Loucy (cell line): Measurements from ENCODE around the gene ACAD9.
A peak's percentile ranks its signal among the peaks of the same experiment; 100 is the strongest.
"Not testable (repeated sequence)": the region's sequence is repeated elsewhere in the genome, so short reads cannot be mapped to it uniquely, and the experiment has no call there.

Experiments
- H2AFZ ChIP-seq: fragments of 200-600 bp; sonication (generic); 2 replicates; pipeline ENCODE4 v1.6.0; 2016; ENCODE audit warnings: antibody characterized with exemption, mild to moderate bottlenecking, low read length, moderate library complexity
- H3F3A ChIP-seq: fragments of 200-600 bp; 2 replicates; pipeline ENCODE4 v1.6.0; 2016; ENCODE audit warnings: antibody characterized with exemption, low read depth, mild to moderate bottlenecking
- H3K27me3 ChIP-seq: fragments of 200-600 bp; sonication (generic); 2 replicates; pipeline ENCODE4 v1.6.1; 2014; ENCODE audit warnings: low read length, mild to moderate bottlenecking; ENCODE audit not compliant: insufficient read depth, poor library complexity, severe bottlenecking
- H3K36me3 ChIP-seq: fragments of 200-600 bp; sonication (generic); 2 replicates; pipeline ENCODE4 v1.6.1; 2016; ENCODE audit warnings: low read length; ENCODE audit not compliant: insufficient read depth
- H3K4me1 ChIP-seq: fragments of 200-600 bp; sonication (generic); 2 replicates; pipeline ENCODE4 v1.5.1; 2014; ENCODE audit warnings: low read length, mild to moderate bottlenecking; ENCODE audit not compliant: insufficient read depth, poor library complexity, severe bottlenecking
- H3K4me2 ChIP-seq: fragments of 200-600 bp; sonication (generic); 2 replicates; pipeline ENCODE4 v1.6.0; 2014; ENCODE audit warnings: antibody characterized with exemption, low read length, low read depth, mild to moderate bottlenecking; ENCODE audit not compliant: poor library complexity, severe bottlenecking
- H3K4me3 ChIP-seq: fragments of 200-600 bp; sonication (generic); 2 replicates; pipeline ENCODE4 v1.5.1; 2014; ENCODE audit warnings: low read length, mild to moderate bottlenecking, mixed read lengths; ENCODE audit not compliant: poor library complexity, severe bottlenecking
- H3K79me2 ChIP-seq: fragments of 200-600 bp; sonication (generic); 2 replicates; pipeline ENCODE4 v1.6.1; 2014; ENCODE audit warnings: low read length; ENCODE audit not compliant: insufficient read depth
- H3K9ac ChIP-seq: fragments of 200-600 bp; sonication (generic); 2 replicates; pipeline ENCODE4 v1.6.0; 2014; ENCODE audit warnings: mild to moderate bottlenecking, low read depth, low read length, moderate library complexity; ENCODE audit not compliant: poor library complexity, severe bottlenecking
- H3K9me2 ChIP-seq: fragments of 200-600 bp; sonication (generic); replicated peaks from 2 replicates; pipeline ENCODE4 v1.6.1; 2016; ENCODE audit warnings: low read depth, low read length, mixed read lengths
- H3K9me3 ChIP-seq: fragments of 200-600 bp; sonication (generic); 2 replicates; pipeline ENCODE4 v1.6.1; 2014; ENCODE audit warnings: mild to moderate bottlenecking, antibody characterized with exemption, low read length, low read depth; ENCODE audit not compliant: insufficient read depth
- H4K20me1 ChIP-seq: fragments of 200-600 bp; sonication (generic); 2 replicates; pipeline ENCODE4 v1.6.0; 2014; ENCODE audit warnings: antibody characterized with exemption, low read length, mild to moderate bottlenecking; ENCODE audit not compliant: insufficient read depth, poor library complexity, severe bottlenecking
- CTCF ChIP-seq: fragments of 200-600 bp; sonication (generic); conservative IDR thresholded peaks from 2 replicates; pipeline ENCODE4 v1.5.1; 2014; ENCODE audit warnings: mild to moderate bottlenecking, antibody characterized with exemption, low read length
- EZH2phosphoT487 ChIP-seq: fragments of 200-600 bp; IDR thresholded peaks from 2 replicates; pipeline ENCODE4 v1.6.1; 2018; ENCODE audit warnings: antibody characterized with exemption, mild to moderate bottlenecking, moderate library complexity, borderline replicate concordance

Gene ACAD9

GRCh38 chr3:128878011-128878457, 1.4 kb upstream of the ACAD9 start:
- peak overlapping the region; percentile 88 for H3K4me2 ChIP-seq
- peaks cover 53% of the 10 kb centered on the region for H3K4me1 ChIP-seq
- TF ChIP-seq EZH2phosphoT487 (no peak), CTCF (no peak)
- no peaks in the 10 kb centered on the region for H3K36me3 ChIP-seq
- H3K9ac ChIP-seq, result peak overlapping the region; percentile 100
- H2AFZ ChIP-seq, result no peak overlapping the region
- peaks cover 55% of the 10 kb centered on the region for H3K79me2 ChIP-seq
- H3K9me2 ChIP-seq, result no peaks in the 10 kb centered on the region
- H3K4me3 ChIP-seq, result peak overlapping the region; percentile 93
- H3K9me3 ChIP-seq, result no peaks in the 10 kb centered on the region
- H3F3A ChIP-seq, result no peaks in the 10 kb centered on the region
- H3K27me3 ChIP-seq, result peaks cover 5% of the 10 kb centered on the region
- H4K20me1 ChIP-seq, result peaks cover 12% of the 10 kb centered on the region

- H4K20me1 ChIP-seq, result peaks cover 15% of the 10 kb centered on the region
- H3K79me2 ChIP-seq, result peaks cover 60% of the 10 kb centered on the region
- H3K36me3 ChIP-seq, result no peaks in the 10 kb centered on the region
- peak overlapping the region; percentile 88 for H3K4me2 ChIP-seq
- H3K27me3 ChIP-seq, result peaks cover 5% of the 10 kb centered on the region
- no peaks in the 10 kb centered on the region for H3K9me2 ChIP-seq
- TF ChIP-seq EZH2phosphoT487, result no peak
- TF ChIP-seq CTCF, result no peak
- H3K4me3 ChIP-seq, result peak overlapping the region; percentile 93
- no peaks in the 10 kb centered on the region for H3K9me3 ChIP-seq
- H2AFZ ChIP-seq, result peak overlapping the region; percentile 71; the same call in 1 of the 2 replicates
- H3F3A ChIP-seq, result no peaks in the 10 kb centered on the region
- peaks cover 54% of the 10 kb centered on the region for H3K4me1 ChIP-seq
- H3K9ac ChIP-seq, result peak overlapping the region; percentile 100
These were observed 780 bp upstream of the ACAD9 start for GRCh38 chr3:128878556-128879124.

GRCh38 chr3:128879991-128880390, 571 bp downstream of the ACAD9 start:
- Histone ChIP-seq H3K36me3 (no peaks in the 10 kb centered on the region; the same call in 1 of the 2 replicates), H3K79me2 (peaks cover 74% of the 10 kb centered on the region), H2AFZ (peak overlapping the region; percentile 90), H3K4me1 (peaks cover 62% of the 10 kb centered on the region), H3K9me2 (no peaks in the 10 kb centered on the region), H3K4me2 (peak overlapping the region; percentile 73), H4K20me1 (peaks cover 15% of the 10 kb centered on the region), H3K27me3 (peaks cover 5% of the 10 kb centered on the region), H3K9ac (peak overlapping the region; percentile 100), H3K4me3 (peak overlapping the region; percentile 93), H3F3A (no peaks in the 10 kb centered on the region), H3K9me3 (no peaks in the 10 kb centered on the region)
- TF ChIP-seq EZH2phosphoT487, result no peak

- H3K4me3 ChIP-seq, result peak overlapping the region; percentile 93
- not testable (repeated sequence) for H3F3A ChIP-seq, H3K36me3 ChIP-seq, H3K9me3 ChIP-seq, H3K9me2 ChIP-seq, H3K27me3 ChIP-seq, H2AFZ ChIP-seq
- H3K4me1 ChIP-seq, result peaks cover 59% of the 10 kb centered on the region
- peaks cover 15% of the 10 kb centered on the region for H4K20me1 ChIP-seq
- peak overlapping the region; percentile 73 for H3K4me2 ChIP-seq
- H3K9ac ChIP-seq, result peak overlapping the region; percentile 100
- peaks cover 78% of the 10 kb centered on the region for H3K79me2 ChIP-seq
These were observed 1.0 kb downstream of the ACAD9 start for GRCh38 chr3:128880455-128880854.
